ENCODE measurements around the gene TBC1D10A. TPM values are rescaled to one million over a fixed set of nuclear protein-coding genes. Genes with fewer than 3 reads are reported as not detected.

The TBC1D10A gene
- total and polyA plus RNA-seq, 7 donors = 2.2 to 4.8 (median 3.2) TPM

GRCh38 chr22:30348809-30349208, 22.1 kb upstream of the TBC1D10A start:
- Histone ChIP-seq H3K27ac (no peak overlapping the region), H3K9me3 (no peaks in the 10 kb centered on the region), H3K27me3 (ENCODE audit: insufficient read depth in 3 of 3, low read length in 2 of 3) (no peaks in the 10 kb centered on the region), H3K4me3 (no peak overlapping the region), H3K36me3 (ENCODE audit: insufficient read depth in 1 of 2, low read depth in 1 of 2) (peaks cover 17 to 98% of the 10 kb centered on the region in 2 donors), H3K4me1 (peaks cover 6% of the 10 kb centered on the region)
- ATAC-seq (no peak), DNase-seq (no peak)
- no peak for TF ChIP-seq CTCF (IDR thresholded peaks at IDR 0.05)
- intact Hi-C loops (cut with DNase I) = no loop called here
- WGBS, 3 donors = 78 to 85% (median 79%) methylated on average over 4 of the region's 4 CpGs

GRCh38 chr22:30348404-30348803, 21.7 kb upstream of the TBC1D10A start:
- Histone ChIP-seq H3K4me1 (peaks cover 5% of the 10 kb centered on the region), H3K4me3 (no peak overlapping the region), H3K9me3 (no peaks in the 10 kb centered on the region), H3K27ac (no peak overlapping the region), H3K27me3 (ENCODE audit: insufficient read depth in 3 of 3, low read length in 2 of 3) (no peaks in the 10 kb centered on the region), H3K36me3 (ENCODE audit: insufficient read depth in 1 of 2, low read depth in 1 of 2) (peaks cover 18 to 98% of the 10 kb centered on the region in 2 donors)
- intact Hi-C loops (cut with DNase I) = no loop called here
- DNase-seq (no peak), ATAC-seq (no peak)
- TF ChIP-seq CTCF (IDR thresholded peaks at IDR 0.05) = no peak
- WGBS, 3 donors = 72 to 80% (median 73%) methylated on average over 4 of the region's 4 CpGs

GRCh38 chr22:30347255-30347892, 20.6 kb upstream of the TBC1D10A start:
- H3K27me3 ChIP-seq (ENCODE audit: insufficient read depth in 3 of 3, low read length in 2 of 3) = no peaks in the 10 kb centered on the region
- H3K36me3 ChIP-seq (ENCODE audit: insufficient read depth in 1 of 2, low read depth in 1 of 2) = peaks cover 25 to 100% of the 10 kb centered on the region in 2 donors
- no peak overlapping the region for H3K27ac ChIP-seq
- TF ChIP-seq CTCF (IDR thresholded peaks at IDR 0.05) = no peak
- 74 to 78% (median 75%) methylated on average over 5 of the region's 5 CpGs for WGBS, 3 donors
- peaks cover 5% of the 10 kb centered on the region for H3K4me1 ChIP-seq
- DNase-seq (no peak), ATAC-seq (no peak)
- H3K4me3 ChIP-seq = no peak overlapping the region
- intact Hi-C loops (cut with DNase I) = no loop called here
- H3K9me3 ChIP-seq = no peaks in the 10 kb centered on the region

- intact Hi-C loops (cut with DNase I) = no loop called here
Measured at GRCh38 chr22:30344447-30345200, 17.9 kb upstream of the TBC1D10A start.

More at GRCh38 chr22:30344447-30345200, 17.9 kb upstream of the TBC1D10A start:
- TF ChIP-seq CTCF (IDR thresholded peaks at IDR 0.05) = no peak
- Histone ChIP-seq H3K4me3 (no peak overlapping the region), H3K36me3 (ENCODE audit: insufficient read depth in 1 of 2, low read depth in 1 of 2) (peaks cover 41 to 100% of the 10 kb centered on the region in 2 donors), H3K9me3 (no peaks in the 10 kb centered on the region), H3K4me1 (peaks cover 23% of the 10 kb centered on the region), H3K27me3 (ENCODE audit: insufficient read depth in 3 of 3, low read length in 2 of 3) (no peaks in the 10 kb centered on the region), H3K27ac (no peak overlapping the region)
- no peak for ATAC-seq
- DNase-seq = no peak
- 93 to 96% (median 95%) methylated on average over 13 of the region's 13 CpGs for WGBS, 3 donors
